ENCODE data around the gene OXSR1.
"Not testable (repeated sequence)": the region's sequence is repeated elsewhere in the genome, so short reads cannot be mapped to it uniquely, and the experiment has no call there.

OXSR1 gene

DNA sequence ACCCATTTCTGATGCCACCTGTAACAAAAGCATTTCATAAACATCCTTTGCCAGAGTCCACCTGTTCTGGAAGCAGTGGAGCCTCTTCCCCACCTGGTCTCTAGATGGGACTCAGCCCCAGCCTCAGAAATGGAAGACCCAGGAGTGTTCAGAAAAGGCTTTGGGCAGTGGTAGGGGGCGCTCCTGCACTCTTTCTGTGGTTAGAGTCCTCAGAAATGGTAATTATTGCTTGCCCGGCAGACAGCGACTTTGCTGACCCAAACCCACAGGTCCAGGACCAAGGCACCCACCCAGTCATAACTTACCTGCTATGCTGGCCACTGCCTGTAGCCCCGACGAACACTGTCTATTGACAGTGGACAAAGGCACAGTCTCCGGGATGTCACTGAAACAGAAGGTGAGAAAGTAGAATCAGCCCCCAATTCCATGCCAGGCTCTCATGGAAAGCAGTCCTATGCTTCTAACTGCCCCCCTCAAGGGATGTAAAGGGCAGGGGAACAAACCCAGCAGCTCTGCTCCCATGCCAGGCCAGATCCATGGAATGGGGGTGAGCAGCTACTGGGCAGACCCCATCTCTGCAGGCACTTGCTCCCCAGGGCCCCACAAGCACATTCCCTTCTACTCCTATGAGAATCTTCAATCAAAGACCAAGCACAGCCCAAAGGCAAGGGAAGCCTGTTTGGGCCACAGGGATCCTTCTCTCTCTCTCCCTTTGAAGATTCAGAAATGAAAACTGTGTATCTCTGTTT is 33.5 kb upstream of the OXSR1 start:
- Histone ChIP-seq H3K9me3 (ENCODE audit: control insufficient read depth, insufficient read depth, low read length) (no peaks in the 10 kb centered on the region), H3K27ac (ENCODE audit: low read depth, low read length) (no peak overlapping the region), H3K4me1 (ENCODE audit: control insufficient read depth, insufficient read depth, low read length) (0 out of 2 replicates have a peak, but pooled peaks cover 3% of the 10 kb centered on the region), H3K4me3 (ENCODE audit: low read depth, low read length) (no peak overlapping the region), H3K27me3 (ENCODE audit: control insufficient read depth, insufficient read depth, low read length) (no peaks in the 10 kb centered on the region), H3K9ac (ENCODE audit: low read depth, low read length) (no peak overlapping the region), H3K36me3 (ENCODE audit: control insufficient read depth, insufficient read depth, low read length) (peaks cover 70% of the 10 kb centered on the region)

DNA sequence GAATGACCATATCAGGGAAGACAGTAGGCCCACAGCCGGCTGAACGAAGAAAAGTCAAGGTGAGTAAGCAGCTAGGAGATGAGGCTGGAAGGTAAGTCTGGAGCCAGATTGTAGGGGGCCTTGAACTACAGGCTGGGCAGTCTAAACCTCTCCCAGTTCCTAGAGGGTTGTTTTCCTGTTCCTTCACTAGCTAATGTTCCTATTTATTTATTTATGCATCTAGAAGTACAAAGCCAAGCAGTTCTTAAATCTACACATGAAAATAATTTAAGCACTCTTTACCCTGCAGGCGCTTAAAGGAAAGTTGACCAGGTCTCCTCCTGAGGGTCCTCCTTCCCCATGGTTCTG is 32.2 kb upstream of the OXSR1 start:
- peak overlapping the region; percentile 12 for H3K27ac ChIP-seq (ENCODE audit: low read depth, low read length)
- peaks cover 9% of the 10 kb centered on the region for H3K4me1 ChIP-seq (ENCODE audit: control insufficient read depth, insufficient read depth, low read length)
- H3K36me3 ChIP-seq (ENCODE audit: control insufficient read depth, insufficient read depth, low read length), result peaks cover 56% of the 10 kb centered on the region
- H3K27me3 ChIP-seq (ENCODE audit: control insufficient read depth, insufficient read depth, low read length), result no peaks in the 10 kb centered on the region
- no peaks in the 10 kb centered on the region for H3K9me3 ChIP-seq (ENCODE audit: control insufficient read depth, insufficient read depth, low read length)
- H3K9ac ChIP-seq (ENCODE audit: low read depth, low read length), result no peak overlapping the region
- H3K4me3 ChIP-seq (ENCODE audit: low read depth, low read length), result no peak overlapping the region

DNA sequence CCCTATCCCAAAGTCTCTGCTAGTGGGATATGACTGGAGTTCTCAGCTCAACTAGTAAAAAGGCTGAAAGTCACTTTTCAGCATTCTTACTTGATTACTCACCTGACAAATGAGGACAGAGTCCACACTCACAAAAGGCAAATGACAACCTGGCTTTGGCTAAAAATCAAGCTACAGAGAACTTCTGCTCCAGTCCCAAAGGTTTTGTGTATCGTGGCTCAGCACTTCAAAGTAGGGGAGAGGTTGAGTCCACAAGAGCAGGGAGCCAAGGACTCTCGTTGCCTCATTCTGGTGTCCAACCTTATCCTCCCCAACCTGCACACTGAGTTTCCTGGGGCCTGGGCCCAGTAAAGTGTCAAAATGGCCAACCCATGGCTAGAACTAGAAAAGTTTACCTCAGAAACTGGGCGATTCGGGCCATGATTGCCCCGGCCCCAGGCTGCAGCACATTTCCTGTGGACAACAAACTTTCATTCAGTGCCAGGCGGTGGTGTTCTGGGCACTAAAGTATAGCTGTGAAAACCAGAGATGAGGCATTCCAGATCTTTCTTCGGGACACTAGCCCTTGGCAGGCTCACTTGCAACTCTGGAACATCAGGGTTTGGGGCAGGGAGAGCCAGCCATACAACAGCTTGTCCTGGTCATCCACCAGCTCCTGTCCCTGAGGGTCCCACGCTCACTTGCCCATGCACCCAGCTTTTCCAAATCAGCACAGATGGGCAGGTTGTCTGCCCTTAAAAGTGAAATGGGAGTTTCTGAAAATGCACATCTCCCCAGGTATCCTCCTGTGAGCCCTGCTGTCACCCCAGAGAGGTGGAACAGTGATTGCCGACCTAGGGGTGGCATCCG is 31.6 kb upstream of the OXSR1 start:
- peaks cover 52% of the 10 kb centered on the region for H3K36me3 ChIP-seq (ENCODE audit: control insufficient read depth, insufficient read depth, low read length)
- no peak overlapping the region for H3K9ac ChIP-seq (ENCODE audit: low read depth, low read length)
- peaks cover 11% of the 10 kb centered on the region for H3K4me1 ChIP-seq (ENCODE audit: control insufficient read depth, insufficient read depth, low read length)
- H3K4me3 ChIP-seq (ENCODE audit: low read depth, low read length), result no peak overlapping the region
- H3K9me3 ChIP-seq (ENCODE audit: control insufficient read depth, insufficient read depth, low read length), result no peaks in the 10 kb centered on the region
- H3K27me3 ChIP-seq (ENCODE audit: control insufficient read depth, insufficient read depth, low read length), result no peaks in the 10 kb centered on the region
- H3K27ac ChIP-seq (ENCODE audit: low read depth, low read length), result peak overlapping the region; percentile 67

DNA sequence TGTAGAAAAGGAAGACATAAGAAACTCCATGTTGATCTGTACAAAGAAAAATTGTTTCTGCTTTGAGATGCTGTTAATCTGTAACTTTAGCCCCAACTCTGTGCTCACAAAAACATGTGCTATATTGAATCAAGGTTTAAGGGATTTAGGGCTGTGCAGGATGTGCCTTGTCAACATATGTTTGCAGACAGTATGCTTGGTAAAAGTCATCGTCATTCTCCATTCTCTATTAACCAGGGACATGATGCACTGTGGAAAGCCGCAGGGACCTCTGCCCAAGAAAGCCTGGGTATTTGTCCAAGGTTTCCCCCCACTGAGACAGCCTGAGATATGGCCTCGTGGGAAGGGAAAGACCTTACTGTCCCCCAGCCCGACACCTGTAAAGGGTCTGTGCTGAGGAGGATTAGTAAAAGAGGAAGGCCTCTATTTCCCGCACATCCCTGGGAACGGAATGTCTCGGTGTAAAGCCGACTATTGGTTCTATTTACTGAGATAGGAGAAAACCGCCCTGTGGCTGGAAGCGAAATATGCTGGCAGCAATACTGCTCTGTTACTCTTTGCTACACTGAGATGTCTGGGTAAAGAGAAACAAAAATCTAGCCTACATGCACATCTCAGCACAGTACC is 30.7 kb upstream of the OXSR1 start:
- peaks cover 44% of the 10 kb centered on the region for H3K36me3 ChIP-seq (ENCODE audit: control insufficient read depth, insufficient read depth, low read length)
- not testable (repeated sequence) for H3K4me3 ChIP-seq (ENCODE audit: low read depth, low read length); H3K9me3 ChIP-seq (ENCODE audit: control insufficient read depth, insufficient read depth, low read length); H3K27ac ChIP-seq (ENCODE audit: low read depth, low read length); H3K27me3 ChIP-seq (ENCODE audit: control insufficient read depth, insufficient read depth, low read length); H3K9ac ChIP-seq (ENCODE audit: low read depth, low read length)
- peaks cover 17% of the 10 kb centered on the region for H3K4me1 ChIP-seq (ENCODE audit: control insufficient read depth, insufficient read depth, low read length)

DNA sequence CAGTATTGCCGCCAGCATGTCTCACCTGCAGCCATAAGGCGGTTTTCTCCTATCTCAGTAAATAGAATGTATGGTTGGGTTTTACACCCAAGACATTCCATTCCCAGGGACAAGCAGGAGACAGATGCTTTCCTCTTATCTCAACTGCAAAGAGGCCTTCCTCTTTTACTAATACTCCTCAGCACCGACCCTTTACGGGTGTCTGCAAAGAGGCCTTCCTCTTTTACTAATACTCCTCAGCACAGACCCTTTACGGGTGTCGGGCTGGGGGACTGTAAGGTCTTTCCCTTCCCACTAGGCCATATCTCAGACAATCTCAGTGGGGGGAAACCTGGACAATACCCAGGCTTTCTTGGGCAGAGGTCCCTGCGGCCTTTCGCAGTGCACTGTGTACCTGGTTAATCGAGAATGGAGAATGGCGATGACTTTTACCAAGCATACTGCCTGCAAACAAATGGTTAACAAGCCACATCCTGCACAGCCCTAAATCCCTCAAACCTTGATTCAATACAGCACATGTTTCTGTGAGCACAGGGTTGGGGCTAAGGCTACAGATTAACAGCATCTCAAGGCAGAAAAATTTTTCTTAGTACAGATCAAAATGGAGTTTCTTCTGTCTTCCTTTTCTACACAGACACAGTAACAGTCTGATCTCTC is 29.6 kb upstream of the OXSR1 start:
- peaks cover 19% of the 10 kb centered on the region for H3K4me1 ChIP-seq (ENCODE audit: control insufficient read depth, insufficient read depth, low read length)
- peaks cover 36% of the 10 kb centered on the region for H3K36me3 ChIP-seq (ENCODE audit: control insufficient read depth, insufficient read depth, low read length)
- H3K9ac ChIP-seq (ENCODE audit: low read depth, low read length), result peak overlapping the region; percentile 34
- peak overlapping the region; percentile 77 for H3K4me3 ChIP-seq (ENCODE audit: low read depth, low read length)
- not testable (repeated sequence) for H3K27ac ChIP-seq (ENCODE audit: low read depth, low read length); H3K27me3 ChIP-seq (ENCODE audit: control insufficient read depth, insufficient read depth, low read length); H3K9me3 ChIP-seq (ENCODE audit: control insufficient read depth, insufficient read depth, low read length)

DNA sequence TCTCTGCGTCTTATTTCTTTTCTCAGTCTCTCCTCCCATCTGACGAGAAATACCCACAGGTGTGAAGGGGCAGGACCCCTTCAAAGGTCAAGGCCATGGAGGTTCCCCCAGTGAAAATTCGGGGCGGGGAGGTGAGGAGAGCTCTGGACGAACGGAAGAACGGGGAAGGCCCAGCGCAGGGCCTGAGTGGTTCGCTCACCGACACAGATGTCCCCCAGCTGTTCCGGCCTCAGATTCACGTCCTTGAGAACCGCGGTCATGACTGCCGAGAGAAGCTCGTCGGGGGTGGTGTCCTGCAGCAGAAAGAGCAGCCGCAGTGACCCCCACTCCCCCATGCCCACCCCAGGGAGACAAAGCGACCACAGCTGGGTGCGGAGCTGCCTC is 29.0 kb upstream of the OXSR1 start:
- H3K27me3 ChIP-seq (ENCODE audit: control insufficient read depth, insufficient read depth, low read length), result peaks cover 2% of the 10 kb centered on the region; the same call in 1 of the 2 replicates
- peak overlapping the region; percentile 77 for H3K4me3 ChIP-seq (ENCODE audit: low read depth, low read length)
- H3K9me3 ChIP-seq (ENCODE audit: control insufficient read depth, insufficient read depth, low read length), result no peaks in the 10 kb centered on the region
- H3K36me3 ChIP-seq (ENCODE audit: control insufficient read depth, insufficient read depth, low read length), result peaks cover 36% of the 10 kb centered on the region
- peak overlapping the region; percentile 74 for H3K27ac ChIP-seq (ENCODE audit: low read depth, low read length)
- peak overlapping the region; percentile 34; the same call in 1 of the 2 replicates for H3K9ac ChIP-seq (ENCODE audit: low read depth, low read length)
- peaks cover 19% of the 10 kb centered on the region for H3K4me1 ChIP-seq (ENCODE audit: control insufficient read depth, insufficient read depth, low read length)

DNA sequence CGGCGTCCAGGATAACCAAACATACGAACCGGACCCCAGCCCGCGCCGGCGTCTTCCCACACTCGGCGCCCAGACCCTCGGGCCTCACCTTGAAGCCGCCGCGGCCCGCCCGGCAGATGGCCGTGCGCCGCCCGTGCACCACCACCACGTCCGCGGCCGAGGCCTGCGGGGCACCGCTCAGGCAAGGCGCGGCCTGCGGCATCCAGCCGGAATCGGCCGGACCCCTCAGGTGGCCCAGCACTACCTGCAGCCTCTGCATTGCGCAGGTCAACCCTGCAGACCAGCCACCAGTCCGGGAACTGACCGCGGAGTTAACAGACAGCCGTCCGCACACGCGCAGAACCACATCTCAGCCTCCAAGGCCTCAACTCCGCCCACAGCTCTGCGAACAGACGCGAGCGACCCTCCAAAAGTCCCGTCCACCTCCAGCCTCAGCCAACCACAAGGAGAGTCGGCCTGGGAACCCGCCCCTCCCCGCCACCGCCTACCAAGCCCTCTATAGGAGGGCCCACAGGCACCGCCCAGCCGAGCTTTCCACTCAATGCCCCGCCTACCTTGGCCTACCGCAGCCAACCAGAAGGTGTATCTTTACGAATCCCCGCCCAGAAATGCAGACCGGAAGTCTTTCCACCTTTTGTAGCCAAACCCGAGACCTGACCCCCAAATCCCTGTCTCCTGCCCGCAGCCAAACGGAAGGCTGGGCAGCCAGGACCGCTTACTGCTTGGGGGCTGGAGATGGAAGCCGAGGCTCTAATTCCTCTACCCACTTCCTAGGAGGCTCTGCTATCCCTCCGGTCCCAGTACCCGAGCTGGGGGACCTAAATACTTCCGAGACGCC is 28.3 kb upstream of the OXSR1 start, which contains the start of gene ACAA1:
Gene ACAA1, minus strand, starts transcription at position 351 of the 838 bp plus-strand sequence. Its CDS starts 92 bp downstream, at position 259.
- peak within 1 kb of the TSS; percentile 90 for H3K4me3 ChIP-seq (ENCODE audit: low read depth, low read length)
- H3K9ac ChIP-seq (ENCODE audit: low read depth, low read length), result peak within 1 kb of the TSS; percentile 34
- H3K27me3 ChIP-seq (ENCODE audit: control insufficient read depth, insufficient read depth, low read length), result peaks cover 2% of the 10 kb centered on the region; the same call in 1 of the 2 replicates
- no peaks in the 10 kb centered on the region for H3K9me3 ChIP-seq (ENCODE audit: control insufficient read depth, insufficient read depth, low read length)
- H3K27ac ChIP-seq (ENCODE audit: low read depth, low read length), result peak within 1 kb of the TSS; percentile 89
- H3K36me3 ChIP-seq (ENCODE audit: control insufficient read depth, insufficient read depth, low read length), result peaks cover 41% of the 10 kb centered on the region
- H3K4me1 ChIP-seq (ENCODE audit: control insufficient read depth, insufficient read depth, low read length), result peaks cover 19% of the 10 kb centered on the region

DNA sequence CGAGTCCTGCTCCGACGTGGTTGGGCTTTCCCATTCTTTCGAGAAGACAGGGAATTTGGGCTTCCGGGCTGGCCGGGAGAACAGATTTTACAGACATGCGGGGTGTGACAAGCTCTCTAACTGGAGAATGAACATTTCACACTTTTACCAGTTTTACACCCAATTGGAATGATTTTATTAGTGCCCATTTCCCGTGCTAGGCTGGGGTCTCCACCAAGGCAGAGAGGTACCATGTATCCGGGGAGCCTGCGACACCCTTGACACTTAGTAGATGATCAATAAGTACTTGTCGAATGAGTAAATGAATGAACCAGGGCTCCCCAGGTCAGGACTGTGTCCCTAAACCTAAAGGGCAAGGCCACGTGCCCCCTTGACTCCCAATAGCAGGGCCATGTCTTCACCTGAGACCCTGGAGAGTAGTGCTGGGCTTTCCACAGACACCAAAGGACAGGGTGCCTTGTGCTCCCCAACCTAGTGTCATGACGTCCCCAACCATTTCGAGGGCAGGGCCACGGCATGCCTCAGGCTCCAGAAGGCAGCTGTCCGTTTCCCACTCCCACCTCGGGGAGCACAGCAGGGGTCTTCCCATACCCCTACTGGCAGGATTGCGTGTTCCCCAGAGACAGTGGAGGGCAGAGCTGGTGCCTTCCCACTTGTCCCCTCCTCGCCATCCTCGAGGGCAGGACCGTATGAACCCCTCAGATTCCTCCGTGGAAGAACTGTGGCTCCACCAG is 27.6 kb upstream of the OXSR1 start:
- H3K4me1 ChIP-seq (ENCODE audit: control insufficient read depth, insufficient read depth, low read length), result peaks cover 19% of the 10 kb centered on the region
- H3K27me3 ChIP-seq (ENCODE audit: control insufficient read depth, insufficient read depth, low read length), result peaks cover 2% of the 10 kb centered on the region; the same call in 1 of the 2 replicates
- H3K9me3 ChIP-seq (ENCODE audit: control insufficient read depth, insufficient read depth, low read length), result no peaks in the 10 kb centered on the region
- peak overlapping the region; percentile 90 for H3K4me3 ChIP-seq (ENCODE audit: low read depth, low read length)
- peaks cover 44% of the 10 kb centered on the region for H3K36me3 ChIP-seq (ENCODE audit: control insufficient read depth, insufficient read depth, low read length)
- peak overlapping the region; percentile 68; the same call in 1 of the 2 replicates for H3K9ac ChIP-seq (ENCODE audit: low read depth, low read length)
- peak overlapping the region; percentile 89 for H3K27ac ChIP-seq (ENCODE audit: low read depth, low read length)

DNA sequence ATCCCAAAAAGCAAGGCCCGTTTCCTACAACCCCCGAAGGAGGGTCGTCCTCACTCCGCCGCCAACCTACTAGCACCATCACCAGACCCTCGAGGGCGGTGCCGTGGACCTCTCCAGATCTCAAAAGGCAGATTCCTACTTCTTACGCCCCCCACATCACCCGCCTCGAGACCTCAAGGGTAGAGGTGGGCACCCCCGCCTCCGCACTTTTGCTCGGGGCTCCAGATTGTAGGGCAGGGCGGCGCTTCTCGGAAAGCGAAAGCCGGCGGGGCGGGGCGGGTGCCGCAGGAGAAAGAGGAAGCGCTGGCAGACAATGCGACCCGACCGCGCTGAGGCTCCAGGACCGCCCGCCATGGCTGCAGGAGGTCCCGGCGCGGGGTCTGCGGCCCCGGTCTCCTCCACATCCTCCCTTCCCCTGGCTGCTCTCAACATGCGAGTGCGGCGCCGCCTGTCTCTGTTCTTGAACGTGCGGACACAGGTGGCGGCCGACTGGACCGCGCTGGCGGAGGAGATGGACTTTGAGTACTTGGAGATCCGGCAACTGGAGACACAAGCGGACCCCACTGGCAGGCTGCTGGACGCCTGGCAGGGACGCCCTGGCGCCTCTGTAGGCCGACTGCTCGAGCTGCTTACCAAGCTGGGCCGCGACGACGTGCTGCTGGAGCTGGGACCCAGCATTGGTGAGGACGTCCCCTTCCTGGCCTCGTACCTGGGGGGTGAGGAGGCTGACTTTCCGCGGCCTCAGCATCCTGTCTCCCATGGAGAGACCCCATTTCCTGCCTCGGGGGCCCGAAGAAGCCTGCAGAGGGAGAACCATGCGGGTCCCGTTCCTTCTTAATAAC is 26.8 kb upstream of the OXSR1 start, which contains the start of gene MYD88:
Gene MYD88, plus strand, starts transcription at position 313 of the 842 bp plus-strand sequence. Its CDS starts 40 bp downstream, at position 353.
- H3K4me3 ChIP-seq (ENCODE audit: low read depth, low read length), result peak within 1 kb of the TSS; percentile 90
- peak within 1 kb of the TSS; percentile 68 for H3K9ac ChIP-seq (ENCODE audit: low read depth, low read length)
- H3K4me1 ChIP-seq (ENCODE audit: control insufficient read depth, insufficient read depth, low read length), result peaks cover 19% of the 10 kb centered on the region
- peak within 1 kb of the TSS; percentile 89 for H3K27ac ChIP-seq (ENCODE audit: low read depth, low read length)
- peaks cover 36% of the 10 kb centered on the region for H3K36me3 ChIP-seq (ENCODE audit: control insufficient read depth, insufficient read depth, low read length)
- peaks cover 2% of the 10 kb centered on the region; the same call in 1 of the 2 replicates for H3K27me3 ChIP-seq (ENCODE audit: control insufficient read depth, insufficient read depth, low read length)
- no peaks in the 10 kb centered on the region for H3K9me3 ChIP-seq (ENCODE audit: control insufficient read depth, insufficient read depth, low read length)
